ENCODE measurements around the gene PGLYRP4.

GRCh38 chr1:153341431-153341934 is 7.2 kb downstream of the PGLYRP4 start:
- TF ChIP-seq, protein P1, sequence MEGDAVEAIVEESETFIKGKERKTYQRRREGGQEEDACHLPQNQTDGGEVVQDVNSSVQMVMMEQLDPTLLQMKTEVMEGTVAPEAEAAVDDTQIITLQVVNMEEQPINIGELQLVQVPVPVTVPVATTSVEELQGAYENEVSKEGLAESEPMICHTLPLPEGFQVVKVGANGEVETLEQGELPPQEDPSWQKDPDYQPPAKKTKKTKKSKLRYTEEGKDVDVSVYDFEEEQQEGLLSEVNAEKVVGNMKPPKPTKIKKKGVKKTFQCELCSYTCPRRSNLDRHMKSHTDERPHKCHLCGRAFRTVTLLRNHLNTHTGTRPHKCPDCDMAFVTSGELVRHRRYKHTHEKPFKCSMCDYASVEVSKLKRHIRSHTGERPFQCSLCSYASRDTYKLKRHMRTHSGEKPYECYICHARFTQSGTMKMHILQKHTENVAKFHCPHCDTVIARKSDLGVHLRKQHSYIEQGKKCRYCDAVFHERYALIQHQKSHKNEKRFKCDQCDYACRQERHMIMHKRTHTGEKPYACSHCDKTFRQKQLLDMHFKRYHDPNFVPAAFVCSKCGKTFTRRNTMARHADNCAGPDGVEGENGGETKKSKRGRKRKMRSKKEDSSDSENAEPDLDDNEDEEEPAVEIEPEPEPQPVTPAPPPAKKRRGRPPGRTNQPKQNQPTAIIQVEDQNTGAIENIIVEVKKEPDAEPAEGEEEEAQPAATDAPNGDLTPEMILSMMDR (IDR thresholded peaks at IDR 0.05), result no peak
- no peak for TF ChIP-seq POLR2A (IDR thresholded peaks at IDR 0.05)

All from right lobe of liver (tissue), 4 donors.